Testis (tissue), 5 donors: Measurements from ENCODE around the gene COPB1. TPM values are rescaled to one million over a fixed set of nuclear protein-coding genes. Genes with fewer than 3 reads are reported as not detected.
A peak's percentile ranks its signal among the peaks of the same experiment; 100 is the strongest.

Experiments used
- DNase-seq: peaks from one replicate; pipeline ENCODE4 v3.0.0-alpha.2; 2019
- H3K27ac ChIP-seq, 2 donors: fragments of 200-600 bp; sonication (generic); one replicate each; pipeline ENCODE4 v1.5.1; 2019
- H3K27me3 ChIP-seq: fragments of 200-600 bp; sonication (generic); one replicate; pipeline ENCODE4 v1.5.1; 2019
- H3K36me3 ChIP-seq: fragments of 200-600 bp; sonication (generic); one replicate; pipeline ENCODE4 v1.5.1; 2017; ENCODE audit warnings: low read depth; ENCODE audit errors: missing control alignments
- H3K4me1 ChIP-seq: fragments of 200-600 bp; sonication (generic); one replicate; pipeline ENCODE4 v1.5.1; 2019
- H3K4me3 ChIP-seq, 2 donors: fragments of 200-600 bp; sonication (generic); one replicate each; pipeline ENCODE4 v1.5.1; 2017 to 2019
- H3K9me3 ChIP-seq: fragments of 200-600 bp; sonication (generic); one replicate; pipeline ENCODE4 v1.5.1; 2017
- CTCF ChIP-seq, 3 experiments: fragments of 450-650 bp in 2 of 3; fragments of 200-600 bp in 1 of 3; sonication (generic) in 1 of 3; IDR thresholded peaks; one replicate each; pipeline ENCODE4 v1.5.1; 2016 to 2019; ENCODE audit warnings: antibody characterized with exemption in 3 of 3, mild to moderate bottlenecking in 2 of 3, moderate library complexity in 1 of 3
- POLR2A ChIP-seq: fragments of 450-650 bp; IDR thresholded peaks from one replicate; pipeline ENCODE4 v1.6.1; 2017; ENCODE audit warnings: antibody characterized with exemption, mild to moderate bottlenecking, moderate library complexity
- WGBS, 2 donors: methylation state at CpG; one replicate each; pipeline ENCODE4 v1.1.5; 2018; 5-methylcytosine and 5-hydroxymethylcytosine counted together
- intact Hi-C: fragments of 100-400 bp; cut with DNase I; formaldehyde crosslinking; loops from one replicate; pipeline ENCODE4 v1.15.1; 2023; ENCODE audit warnings: low total_unique reads
- long read RNA-seq, 2 donors: transcript quantifications; one replicate each; lab custom pipeline, GENCODE V29; 2026
- polyA plus RNA-seq: library from polyadenylated mRNA; stranded (reverse); fragments of 350-450 nt; fragmentation: Illumina TruSeq; extraction: RNeasy Lipid Tissue Mini Kit (QIAGEN cat#74804); gene quantifications from one replicate; pipeline ENCODE4 v1.2.3, GENCODE V29; 2014; ENCODE audit warnings: low read depth, low replicate concordance; ENCODE audit not compliant: insufficient read depth
- total RNA-seq, 2 donors: library from RNA; depleted of rRNA; stranded (reverse); fragments of >200 nt; gene quantifications; one replicate each; pipeline ENCODE4 v1.2.3, GENCODE V29; 2016

Gene COPB1
- total RNA-seq = 10 to 100 TPM; 83.5 to 87.3 TPM
- polyA plus RNA-seq = 71.7 TPM
- long read RNA-seq, donor 1, transcript COPB1-202 (22 exons, 3,382 nt) = major isoform, 14 of 41 reads
- long read RNA-seq, donor 1, partial matches to known transcripts = 19 of 41 reads
- long read RNA-seq, donor 1, other reads (novel, unspliced or antisense) = 6 of 41 reads
- long read RNA-seq, donor 2, transcript COPB1-202 (22 exons, 3,382 nt) = major isoform, 10 of 15 reads
- long read RNA-seq, donor 2, partial matches to known transcripts = 5 of 15 reads
- long read RNA-seq, donor 2, other reads (novel, unspliced or antisense) = 0 of 15 reads

- no peaks in the 10 kb centered on the region for H3K4me1 ChIP-seq
- intact Hi-C loops = no loop called here
- no peak for TF ChIP-seq CTCF (IDR thresholded peaks at IDR 0.05)
- TF ChIP-seq POLR2A = peak; percentile 36
- peak; percentile 96 for DNase-seq
- H3K27me3 ChIP-seq = no peaks in the 10 kb centered on the region
- H3K9me3 ChIP-seq = no peaks in the 10 kb centered on the region
- H3K27ac ChIP-seq = peak within 1 kb of the TSS; percentile 81 to 92
- 0 to 1% methylated on average over 19 to 34 of the region's 37 CpGs for WGBS, 2 donors
- no peaks in the 10 kb centered on the region for H3K36me3 ChIP-seq
- H3K4me3 ChIP-seq = peak within 1 kb of the TSS; percentile 84 to 89
Observed at GRCh38 chr11:14499560-14500180, at the start of gene COPB1. Gene COPB1, minus strand, starts transcription at chr11:14499811. Its CDS starts 883 bp downstream, at chr11:14498928.

GRCh38 chr11:14547440-14547839 is 47.8 kb upstream of the COPB1 start:
- H3K9me3 ChIP-seq = no peaks in the 10 kb centered on the region
- H3K4me1 ChIP-seq = peaks cover 1% of the 10 kb centered on the region
- intact Hi-C loops = loop anchor here (10.0 kb wide), 1 partner anchor 357 kb away; no protein-coding TSS in a partner anchor
- 58% methylated on average over 2 of the region's 2 CpGs for WGBS, 2 donors
- H3K27me3 ChIP-seq = no peaks in the 10 kb centered on the region
- DNase-seq = no peak
- TF ChIP-seq POLR2A (no peak), CTCF (IDR thresholded peaks at IDR 0.05) (no peak)
- H3K4me3 ChIP-seq = no peak overlapping the region
- H3K27ac ChIP-seq = no peak overlapping the region
- no peaks in the 10 kb centered on the region for H3K36me3 ChIP-seq

- H3K36me3 ChIP-seq = no peaks in the 10 kb centered on the region
- H3K27me3 ChIP-seq = no peaks in the 10 kb centered on the region
- H3K4me3 ChIP-seq = no peak overlapping the region
- no peak overlapping the region for H3K27ac ChIP-seq
- H3K9me3 ChIP-seq = no peaks in the 10 kb centered on the region
- intact Hi-C loops = loop anchor here (10.0 kb wide), 1 partner anchor 358 kb away; no protein-coding TSS in a partner anchor
- TF ChIP-seq CTCF (IDR thresholded peaks at IDR 0.05) = no peak
- no peak for TF ChIP-seq POLR2A
- H3K4me1 ChIP-seq = peaks cover 9% of the 10 kb centered on the region
- no peak for DNase-seq
Observed at GRCh38 chr11:14546672-14547071, 47.1 kb upstream of the COPB1 start.

GRCh38 chr11:14544611-14545010 is 45.0 kb upstream of the COPB1 start:
- no peak overlapping the region for H3K4me3 ChIP-seq
- no peak for TF ChIP-seq CTCF (IDR thresholded peaks at IDR 0.05)
- TF ChIP-seq POLR2A = no peak
- no peak for DNase-seq
- intact Hi-C loops = loop anchor here (10.0 kb wide), 1 partner anchor 360 kb away; no protein-coding TSS in a partner anchor
- H3K36me3 ChIP-seq = no peaks in the 10 kb centered on the region
- H3K4me1 ChIP-seq = peaks cover 26% of the 10 kb centered on the region
- no peak overlapping the region for H3K27ac ChIP-seq
- no peaks in the 10 kb centered on the region for H3K9me3 ChIP-seq
- H3K27me3 ChIP-seq = no peaks in the 10 kb centered on the region
- WGBS, 2 donors = 81 to 82% methylated on average over 3 of the region's 3 CpGs
